SU-DHL-6 (cell line): Measurements from ENCODE around the gene ZNF467.

Source experiments
- H2AFZ ChIP-seq: fragments of 200-600 bp; sonication (generic); 2 replicates; pipeline ENCODE4 v1.6.1; 2014; ENCODE audit warnings: low read depth, mild to moderate bottlenecking, moderate library complexity, mixed read lengths, antibody characterized with exemption, low read length; ENCODE audit not compliant: severe bottlenecking
- H3F3A ChIP-seq: fragments of 200-600 bp; shearing (Covaris generic); 2 replicates; pipeline ENCODE4 v1.6.0; 2016; ENCODE audit warnings: antibody characterized with exemption, mild to moderate bottlenecking; ENCODE audit not compliant: insufficient read depth
- H3K27ac ChIP-seq: fragments of 200-600 bp; sonication (generic); 2 replicates; pipeline ENCODE4 v1.5.1; 2016; ENCODE audit warnings: low read depth, mild to moderate bottlenecking, low read length, moderate library complexity, mixed read lengths
- H3K27me3 ChIP-seq: fragments of 200-600 bp; sonication (generic), shearing (Covaris generic); 2 replicates; pipeline ENCODE4 v1.6.0; 2014; ENCODE audit warnings: mild to moderate bottlenecking, low read length
- H3K36me3 ChIP-seq: fragments of 200-600 bp; sonication (generic); 2 replicates; pipeline ENCODE4 v1.6.1; 2014; ENCODE audit warnings: mild to moderate bottlenecking, low read length, mixed read lengths
- H3K4me2 ChIP-seq: fragments of 300-600, 200-600 bp; shearing (Covaris generic), sonication (generic); 2 replicates; pipeline ENCODE4 v1.6.0; 2014; ENCODE audit warnings: low read length, low read depth, mild to moderate bottlenecking; ENCODE audit not compliant: poor library complexity, severe bottlenecking
- H3K4me3 ChIP-seq: fragments of 200-600 bp; sonication (generic); 2 replicates; pipeline ENCODE4 v1.5.1; 2014; ENCODE audit warnings: antibody characterized with exemption, low read length, mild to moderate bottlenecking, mixed read lengths; ENCODE audit not compliant: insufficient read depth, poor library complexity, severe bottlenecking
- H3K79me2 ChIP-seq: fragments of 200-600 bp; sonication (generic); 2 replicates; pipeline ENCODE4 v1.6.1; 2014; ENCODE audit warnings: mild to moderate bottlenecking, low read length, moderate library complexity; ENCODE audit not compliant: insufficient read depth
- H3K9ac ChIP-seq: fragments of 200-600 bp; sonication (generic); 2 replicates; pipeline ENCODE4 v1.7.0; 2014; ENCODE audit warnings: mild to moderate bottlenecking, low read length
- H3K9me2 ChIP-seq: fragments of 200-600 bp; sonication (generic); replicated peaks from 2 replicates; pipeline ENCODE4 v1.6.1; 2014; ENCODE audit warnings: low read length; ENCODE audit not compliant: insufficient read depth
- H3K9me3 ChIP-seq: fragments of 200-600 bp; sonication (generic); 2 replicates; pipeline ENCODE4 v1.6.1; 2014; ENCODE audit warnings: low read length, mixed read lengths; ENCODE audit not compliant: insufficient read depth
- H4K20me1 ChIP-seq: fragments of 200-600 bp; sonication (generic); 2 replicates; pipeline ENCODE4 v1.6.1; 2014; ENCODE audit warnings: low read depth, mild to moderate bottlenecking, antibody characterized with exemption, low read length, moderate library complexity, mixed read lengths
- EZH2phosphoT487 ChIP-seq: fragments of 200-600 bp; sonication (generic), shearing (Covaris generic); conservative IDR thresholded peaks from 2 replicates; pipeline ENCODE4 v1.6.1; 2018; ENCODE audit warnings: mild to moderate bottlenecking, antibody characterized with exemption, low read length, moderate library complexity, mixed read lengths
- TF ChIP-seq, protein P1 (sequence below): fragments of 200-600 bp; sonication (generic); IDR thresholded peaks from one replicate; pipeline ENCODE4 v1.5.1; 2017; ENCODE audit warnings: antibody characterized with exemption, mild to moderate bottlenecking, low read length, moderate library complexity; ENCODE audit not compliant: insufficient read depth, poor library complexity, severe bottlenecking

ZNF467 gene

DNA sequence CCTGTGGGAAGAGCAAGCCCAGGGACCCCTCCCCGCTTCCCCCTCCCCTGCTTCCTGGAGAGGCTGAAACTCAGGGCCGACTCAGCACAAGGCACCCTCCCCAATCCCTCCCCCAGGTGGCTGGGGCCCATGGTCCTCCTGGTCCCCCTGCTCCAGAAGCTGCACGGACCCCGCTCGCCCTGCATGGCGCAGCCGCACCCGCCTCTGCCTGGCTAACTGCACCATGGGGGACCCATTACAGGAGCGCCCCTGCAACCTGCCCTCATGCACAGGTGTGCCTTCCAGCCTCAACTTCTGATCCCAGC is 45.1 kb upstream of the ZNF467 start:
- H3K79me2 ChIP-seq = no peaks in the 10 kb centered on the region
- H3K9me3 ChIP-seq = no peaks in the 10 kb centered on the region
- TF ChIP-seq EZH2phosphoT487 = no peak
- TF ChIP-seq, protein P1, sequence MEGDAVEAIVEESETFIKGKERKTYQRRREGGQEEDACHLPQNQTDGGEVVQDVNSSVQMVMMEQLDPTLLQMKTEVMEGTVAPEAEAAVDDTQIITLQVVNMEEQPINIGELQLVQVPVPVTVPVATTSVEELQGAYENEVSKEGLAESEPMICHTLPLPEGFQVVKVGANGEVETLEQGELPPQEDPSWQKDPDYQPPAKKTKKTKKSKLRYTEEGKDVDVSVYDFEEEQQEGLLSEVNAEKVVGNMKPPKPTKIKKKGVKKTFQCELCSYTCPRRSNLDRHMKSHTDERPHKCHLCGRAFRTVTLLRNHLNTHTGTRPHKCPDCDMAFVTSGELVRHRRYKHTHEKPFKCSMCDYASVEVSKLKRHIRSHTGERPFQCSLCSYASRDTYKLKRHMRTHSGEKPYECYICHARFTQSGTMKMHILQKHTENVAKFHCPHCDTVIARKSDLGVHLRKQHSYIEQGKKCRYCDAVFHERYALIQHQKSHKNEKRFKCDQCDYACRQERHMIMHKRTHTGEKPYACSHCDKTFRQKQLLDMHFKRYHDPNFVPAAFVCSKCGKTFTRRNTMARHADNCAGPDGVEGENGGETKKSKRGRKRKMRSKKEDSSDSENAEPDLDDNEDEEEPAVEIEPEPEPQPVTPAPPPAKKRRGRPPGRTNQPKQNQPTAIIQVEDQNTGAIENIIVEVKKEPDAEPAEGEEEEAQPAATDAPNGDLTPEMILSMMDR = no peak
- H3K9ac ChIP-seq = no peak overlapping the region
- H4K20me1 ChIP-seq = no peaks in the 10 kb centered on the region
- no peak overlapping the region for H3K27ac ChIP-seq
- H3K36me3 ChIP-seq = no peaks in the 10 kb centered on the region
- H3K4me2 ChIP-seq = no peak overlapping the region
- H3K9me2 ChIP-seq = no peaks in the 10 kb centered on the region
- no peak overlapping the region for H3K4me3 ChIP-seq
- no peaks in the 10 kb centered on the region for H3K27me3 ChIP-seq
- H2AFZ ChIP-seq = no peak overlapping the region
- H3F3A ChIP-seq = no peaks in the 10 kb centered on the region

DNA sequence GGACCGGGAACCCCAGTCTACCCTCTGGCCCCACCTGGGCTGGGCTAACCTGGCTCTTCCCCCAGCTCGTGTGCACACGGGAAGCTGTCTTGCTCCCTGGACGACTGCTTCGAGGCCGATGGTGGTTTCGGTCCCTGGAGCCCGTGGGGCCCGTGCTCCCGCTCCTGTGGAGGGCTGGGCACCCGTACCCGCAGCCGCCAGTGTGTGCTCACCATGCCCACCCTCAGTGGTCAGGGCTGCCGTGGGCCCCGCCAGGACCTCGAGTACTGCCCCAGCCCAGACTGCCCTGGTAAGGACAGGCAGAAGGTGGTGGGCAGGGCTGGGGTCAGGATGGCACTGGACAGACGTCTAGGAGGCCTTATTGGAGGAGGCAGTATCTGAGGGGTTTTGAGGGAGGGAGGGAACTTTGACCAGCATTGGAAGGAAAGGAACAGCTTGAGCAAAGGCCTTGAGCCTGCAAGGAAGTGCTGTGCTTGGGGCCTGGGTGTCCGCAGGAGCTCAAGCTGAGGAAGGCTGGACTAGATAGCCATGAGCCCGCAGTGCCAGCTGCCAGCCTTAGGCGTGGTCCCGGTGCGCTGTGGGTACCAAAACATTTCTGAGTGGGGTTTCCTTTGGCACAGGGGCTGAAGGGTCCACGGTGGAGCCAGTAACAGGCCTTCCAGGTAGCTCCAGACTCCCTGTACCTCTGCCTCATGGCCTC is 44.6 kb upstream of the ZNF467 start:
- no peak for TF ChIP-seq EZH2phosphoT487
- TF ChIP-seq, protein P1 = no peak
- H3K27me3 ChIP-seq = no peaks in the 10 kb centered on the region
- no peaks in the 10 kb centered on the region for H3K79me2 ChIP-seq

DNA sequence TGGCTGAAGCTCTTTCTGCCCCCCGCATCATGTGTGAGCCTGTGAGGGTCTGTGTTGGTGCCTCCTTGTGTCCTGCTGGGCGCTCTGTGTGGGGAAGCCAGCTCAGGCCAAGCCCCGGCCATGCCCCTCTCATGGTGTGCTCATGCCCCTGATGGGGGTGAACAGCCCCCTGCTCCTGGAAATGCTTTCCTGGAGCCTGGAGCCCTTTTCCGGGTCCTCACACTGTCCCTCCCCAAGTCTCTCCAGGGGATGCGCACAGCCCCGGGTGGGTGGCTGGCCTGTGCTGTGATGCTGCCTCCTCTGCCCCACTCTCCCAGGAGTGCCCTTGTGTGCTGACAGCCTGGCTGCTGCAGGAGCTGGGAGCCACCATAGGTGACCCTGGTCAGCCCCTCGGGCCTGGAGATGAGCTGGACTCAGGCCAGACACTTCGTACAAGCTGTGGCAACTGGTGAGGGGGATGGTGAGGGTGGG is 43.9 kb upstream of the ZNF467 start:
- Histone ChIP-seq H3F3A (no peaks in the 10 kb centered on the region), H2AFZ (no peak overlapping the region), H3K36me3 (no peaks in the 10 kb centered on the region), H3K9me2 (no peaks in the 10 kb centered on the region), H3K9ac (no peak overlapping the region), H3K27me3 (no peaks in the 10 kb centered on the region), H3K4me3 (no peak overlapping the region), H4K20me1 (no peaks in the 10 kb centered on the region), H3K9me3 (no peaks in the 10 kb centered on the region), H3K4me2 (no peak overlapping the region), H3K79me2 (no peaks in the 10 kb centered on the region), H3K27ac (no peak overlapping the region)
- TF ChIP-seq EZH2phosphoT487 = no peak
- TF ChIP-seq, protein P1 = no peak

More for the DNA sequence above, 44.6 kb upstream of the ZNF467 start:
- no peak overlapping the region for H3K9ac ChIP-seq
- H3K9me3 ChIP-seq = no peaks in the 10 kb centered on the region
- H3K9me2 ChIP-seq = no peaks in the 10 kb centered on the region
- no peak overlapping the region for H3K27ac ChIP-seq
- no peaks in the 10 kb centered on the region for H3K36me3 ChIP-seq
- no peak overlapping the region for H3K4me3 ChIP-seq
- H3K4me2 ChIP-seq = no peak overlapping the region
- no peak overlapping the region for H2AFZ ChIP-seq
- no peaks in the 10 kb centered on the region for H4K20me1 ChIP-seq
- no peaks in the 10 kb centered on the region for H3F3A ChIP-seq
